Prostate gland (tissue), 2 donors: ENCODE results near the gene BIK.

Experiments
- POLR2A ChIP-seq: fragments of 450-650 bp; IDR thresholded peaks from one replicate; pipeline ENCODE4 v1.6.1; 2016; ENCODE audit warnings: antibody characterized with exemption, mild to moderate bottlenecking
- POLR2AphosphoS5 ChIP-seq: sonication (generic); formaldehyde crosslinking; IDR thresholded peaks from one replicate; pipeline ENCODE4 v1.6.1; 2017; ENCODE audit warnings: antibody characterized with exemption
- TF ChIP-seq, protein P1 (sequence below), 4 experiments: fragments of 200-600 bp in 2 of 4; fragments of 450-650 bp in 2 of 4; sonication (generic) in 2 of 4; IDR thresholded peaks; 1 replicate in 3 of 4; 2 replicates in 1 of 4; pipeline ENCODE4 v1.5.1; 2016 to 2019; ENCODE audit warnings: antibody characterized with exemption in 4 of 4, mild to moderate bottlenecking in 2 of 4, moderate library complexity in 2 of 4

DNA sequence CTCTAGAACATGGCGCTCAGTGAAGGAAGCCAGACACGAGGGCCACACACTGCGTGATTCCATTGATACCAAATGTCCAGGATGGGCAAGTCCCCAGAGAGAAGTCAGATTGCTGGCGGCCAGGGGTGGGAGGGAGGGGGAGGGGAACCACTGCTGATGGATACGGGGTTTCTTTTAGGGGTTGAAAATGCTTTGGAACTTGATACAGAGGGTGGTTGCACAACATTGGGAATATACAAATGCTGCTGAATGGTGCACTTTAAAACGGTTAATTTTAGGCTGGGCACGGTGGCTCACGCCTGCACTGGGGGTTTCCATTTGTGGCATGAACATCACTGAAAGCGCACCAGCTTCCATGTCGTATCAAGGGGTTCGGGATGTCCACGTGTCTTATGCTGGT is 45.9 kb downstream of the BIK start:
- TF ChIP-seq POLR2A = no peak
- TF ChIP-seq, protein P1, sequence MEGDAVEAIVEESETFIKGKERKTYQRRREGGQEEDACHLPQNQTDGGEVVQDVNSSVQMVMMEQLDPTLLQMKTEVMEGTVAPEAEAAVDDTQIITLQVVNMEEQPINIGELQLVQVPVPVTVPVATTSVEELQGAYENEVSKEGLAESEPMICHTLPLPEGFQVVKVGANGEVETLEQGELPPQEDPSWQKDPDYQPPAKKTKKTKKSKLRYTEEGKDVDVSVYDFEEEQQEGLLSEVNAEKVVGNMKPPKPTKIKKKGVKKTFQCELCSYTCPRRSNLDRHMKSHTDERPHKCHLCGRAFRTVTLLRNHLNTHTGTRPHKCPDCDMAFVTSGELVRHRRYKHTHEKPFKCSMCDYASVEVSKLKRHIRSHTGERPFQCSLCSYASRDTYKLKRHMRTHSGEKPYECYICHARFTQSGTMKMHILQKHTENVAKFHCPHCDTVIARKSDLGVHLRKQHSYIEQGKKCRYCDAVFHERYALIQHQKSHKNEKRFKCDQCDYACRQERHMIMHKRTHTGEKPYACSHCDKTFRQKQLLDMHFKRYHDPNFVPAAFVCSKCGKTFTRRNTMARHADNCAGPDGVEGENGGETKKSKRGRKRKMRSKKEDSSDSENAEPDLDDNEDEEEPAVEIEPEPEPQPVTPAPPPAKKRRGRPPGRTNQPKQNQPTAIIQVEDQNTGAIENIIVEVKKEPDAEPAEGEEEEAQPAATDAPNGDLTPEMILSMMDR (IDR thresholded peaks at IDR 0.05) = no peak
- no peak for TF ChIP-seq POLR2AphosphoS5
